Measurements from ENCODE around the gene ADARB2.

Gene ADARB2

GRCh38 chr10:1609648-1609970, 127.7 kb downstream of the ADARB2 start:
- no peak for DNase-seq

GRCh38 chr10:1608851-1609647, 128.3 kb downstream of the ADARB2 start:
- no peak for DNase-seq

GRCh38 chr10:1608408-1608807, 128.9 kb downstream of the ADARB2 start:
- DNase-seq = no peak

- DNase-seq = no peak
Measured at GRCh38 chr10:1607466-1607865, 129.9 kb downstream of the ADARB2 start.

- DNase-seq = no peak
Measured at GRCh38 chr10:1605999-1606940, 131.1 kb downstream of the ADARB2 start.

GRCh38 chr10:1605121-1605520, 132.2 kb downstream of the ADARB2 start:
- no peak for DNase-seq

GRCh38 chr10:1604246-1604645, 133.1 kb downstream of the ADARB2 start:
- DNase-seq = no peak

GRCh38 chr10:1603181-1603580, 134.1 kb downstream of the ADARB2 start:
- DNase-seq = no peak

GRCh38 chr10:1602037-1602484, 135.3 kb downstream of the ADARB2 start:
- DNase-seq = no peak

- no peak for DNase-seq
Measured at GRCh38 chr10:1601406-1601805, 135.9 kb downstream of the ADARB2 start.

- no peak for DNase-seq
Measured at GRCh38 chr10:1600861-1601260, 136.5 kb downstream of the ADARB2 start.

GRCh38 chr10:1598393-1599153, 138.8 kb downstream of the ADARB2 start:
- no peak for DNase-seq

GRCh38 chr10:1597370-1598146, 139.8 kb downstream of the ADARB2 start:
- no peak for DNase-seq

GRCh38 chr10:1596482-1597099, 140.7 kb downstream of the ADARB2 start:
- DNase-seq = no peak

- no peak for DNase-seq
Measured at GRCh38 chr10:1595726-1596125, 141.6 kb downstream of the ADARB2 start.

GRCh38 chr10:1595242-1595600, 142.1 kb downstream of the ADARB2 start:
- no peak for DNase-seq

GRCh38 chr10:1594372-1595241, 142.7 kb downstream of the ADARB2 start:
- no peak for DNase-seq

- no peak for DNase-seq
Measured at GRCh38 chr10:1591742-1592141, 145.6 kb downstream of the ADARB2 start.

GRCh38 chr10:1591045-1591444, 146.3 kb downstream of the ADARB2 start:
- DNase-seq = no peak

GRCh38 chr10:1589257-1589656, 148.1 kb downstream of the ADARB2 start:
- DNase-seq = no peak

- no peak for DNase-seq
Measured at GRCh38 chr10:1582739-1583138, 154.6 kb downstream of the ADARB2 start.
